ENCODE data around the gene SPATA31E1.

GRCh38 chr9:87886210-87886932 is 3.7 kb downstream of the SPATA31E1 start:
- TF ChIP-seq CTCF (IDR thresholded peaks at IDR 0.05) (no peak), POLR2A (IDR thresholded peaks at IDR 0.05) (no peak)

Data from adrenal gland (tissue), 5 donors.